ENCODE results near the gene GADD45G.

- no peak for TF ChIP-seq CTCF (conservative IDR thresholded peaks at IDR 0.05; ENCODE audit: low read depth in 2 of 2)
- no peak for TF ChIP-seq POLR2AphosphoS5 (IDR thresholded peaks at IDR 0.05; ENCODE audit: low read depth)
Measured at GRCh38 chr9:89640361-89640760, 35.5 kb downstream of the GADD45G start.
